H9 (cell line): Measurements from ENCODE around the gene ZNF169. TPM values are rescaled to one million over a fixed set of nuclear protein-coding genes. Genes with fewer than 3 reads are reported as not detected.

Experiments used
- DNase-seq: peaks from one replicate; pipeline ENCODE4 v3.0.0-alpha.2; 2017
- H2AFZ ChIP-seq: one replicate; pipeline ENCODE4 v1.6.1; 2013; ENCODE audit warnings: mild to moderate bottlenecking, low read length, control low read depth, moderate library complexity
- H2AK5ac ChIP-seq: 2 replicates; pipeline ENCODE4 v1.6.1; 2013; ENCODE audit warnings: low read length, control low read depth, mixed read lengths; ENCODE audit not compliant: insufficient read length
- H2BK120ac ChIP-seq: one replicate; pipeline ENCODE4 v1.6.1; 2013; ENCODE audit warnings: low read depth, mild to moderate bottlenecking, low read length, control low read depth, inconsistent platforms; ENCODE audit not compliant: poor library complexity, severe bottlenecking
- H2BK12ac ChIP-seq: 2 replicates; pipeline ENCODE4 v1.6.1; 2013; ENCODE audit warnings: low read length, control low read depth, mixed read lengths, low read depth; ENCODE audit not compliant: insufficient read length
- H2BK15ac ChIP-seq: 2 replicates; pipeline ENCODE4 v1.6.1; 2013; ENCODE audit warnings: low read depth, low read length, control low read depth
- H2BK20ac ChIP-seq: one replicate; pipeline ENCODE4 v1.6.1; 2013; ENCODE audit warnings: low read depth, mild to moderate bottlenecking, low read length, control low read depth, inconsistent platforms; ENCODE audit not compliant: poor library complexity, severe bottlenecking
- H2BK5ac ChIP-seq: 2 replicates; pipeline ENCODE4 v1.6.1; 2013; ENCODE audit warnings: low read length, control low read depth, mixed read lengths; ENCODE audit not compliant: insufficient read length
- H3K14ac ChIP-seq: 2 replicates; pipeline ENCODE4 v1.6.1; 2013; ENCODE audit warnings: low read length, control low read depth; ENCODE audit not compliant: insufficient read depth
- H3K18ac ChIP-seq: 2 replicates; pipeline ENCODE4 v1.6.1; 2013; ENCODE audit warnings: low read depth, mild to moderate bottlenecking, mixed read lengths, low read length, control low read depth; ENCODE audit not compliant: insufficient read length
- H3K23ac ChIP-seq: 2 replicates; pipeline ENCODE4 v1.6.1; 2013; ENCODE audit warnings: low read length, control low read depth, mixed read lengths, low read depth; ENCODE audit not compliant: insufficient read length
- H3K23me2 ChIP-seq: 2 replicates; pipeline ENCODE4 v1.6.1; 2013; ENCODE audit warnings: low read depth, mild to moderate bottlenecking, mixed read lengths, low read length, control low read depth; ENCODE audit not compliant: insufficient read length, poor library complexity, severe bottlenecking
- H3K27ac ChIP-seq: 2 replicates; pipeline ENCODE4 v1.5.1; 2013; ENCODE audit warnings: low read length, control low read depth, mixed read lengths, low read depth; ENCODE audit not compliant: insufficient read length
- H3K27me3 ChIP-seq: 2 replicates; pipeline ENCODE4 v1.6.1; 2013; ENCODE audit warnings: low read length, control low read depth, inconsistent platforms; ENCODE audit not compliant: insufficient read depth
- H3K4ac ChIP-seq: 2 replicates; pipeline ENCODE4 v1.6.1; 2013; ENCODE audit warnings: low read depth, mild to moderate bottlenecking, control low read depth, inconsistent platforms, low read length, moderate library complexity
- H3K4me1 ChIP-seq: 2 replicates; pipeline ENCODE4 v1.6.1; 2013; ENCODE audit warnings: low read length, control low read depth, inconsistent platforms; ENCODE audit not compliant: insufficient read depth
- H3K4me2 ChIP-seq: 2 replicates; pipeline ENCODE4 v1.6.1; 2013; ENCODE audit warnings: low read length, control low read depth, mixed read lengths; ENCODE audit not compliant: insufficient read length, insufficient read depth
- H3K56ac ChIP-seq: 2 replicates; pipeline ENCODE4 v1.6.1; 2013; ENCODE audit warnings: low read depth, mild to moderate bottlenecking, mixed read lengths, low read length, control low read depth; ENCODE audit not compliant: insufficient read length
- H3K79me1 ChIP-seq: 2 replicates; pipeline ENCODE4 v1.6.1; 2013; ENCODE audit warnings: low read depth, mild to moderate bottlenecking, moderate library complexity, low read length, control low read depth, inconsistent platforms; ENCODE audit not compliant: insufficient read depth, poor library complexity, severe bottlenecking
- H3K79me2 ChIP-seq: 2 replicates; pipeline ENCODE4 v1.6.1; 2013; ENCODE audit warnings: low read length, control low read depth, inconsistent platforms; ENCODE audit not compliant: insufficient read depth
- H3K9ac ChIP-seq: 2 replicates; pipeline ENCODE4 v1.6.1; 2013; ENCODE audit warnings: low read length, control low read depth, mixed read lengths; ENCODE audit not compliant: insufficient read length; ENCODE audit errors: extremely low read depth
- H3K9me3 ChIP-seq: one replicate; pipeline ENCODE4 v1.6.1; 2013; ENCODE audit warnings: low read depth, low read length, inconsistent platforms; ENCODE audit not compliant: control insufficient read depth
- H3T11ph ChIP-seq: one replicate; pipeline ENCODE4 v1.6.1; 2013; ENCODE audit warnings: mild to moderate bottlenecking, low read length, control low read depth, inconsistent platforms
- H4K20me1 ChIP-seq: one replicate; pipeline ENCODE4 v1.6.1; 2013; ENCODE audit not compliant: control insufficient read depth, insufficient read length, insufficient read depth
- H4K5ac ChIP-seq: 2 replicates; pipeline ENCODE4 v1.6.1; 2013; ENCODE audit warnings: low read depth, mild to moderate bottlenecking, mixed read lengths, low read length, control low read depth; ENCODE audit not compliant: insufficient read length
- H4K8ac ChIP-seq: replicated peaks from 2 replicates; pipeline ENCODE4 v1.6.1; 2013; ENCODE audit warnings: low read length, control low read depth, mixed read lengths, low read depth; ENCODE audit not compliant: insufficient read length
- H4K91ac ChIP-seq: 2 replicates; pipeline ENCODE4 v1.6.1; 2013; ENCODE audit warnings: low read depth, mild to moderate bottlenecking, moderate library complexity, mixed read lengths, low read length, control low read depth; ENCODE audit not compliant: insufficient read length
- H3K27ac Mint-ChIP-seq, 3 experiments: 2 replicates in 2 of 3; 3 replicates in 1 of 3; pipeline ENCODE4 v1.8.0; 2020 to 2021; ENCODE audit warnings: mixed read lengths in 3 of 3, mild to moderate bottlenecking in 1 of 3, moderate library complexity in 1 of 3
- H3K27me3 Mint-ChIP-seq: 2 replicates; pipeline ENCODE4 v1.8.0; 2021; ENCODE audit warnings: low read depth, mild to moderate bottlenecking, moderate library complexity, mixed read lengths
- H3K36me3 Mint-ChIP-seq, 3 experiments: 2 replicates in 2 of 3; 3 replicates in 1 of 3; pipeline ENCODE4 v1.8.0; 2020 to 2021; ENCODE audit warnings: low read depth in 3 of 3, mixed read lengths in 3 of 3; ENCODE audit not compliant: insufficient read depth in 1 of 3
- H3K4me1 Mint-ChIP-seq, 2 experiments: 2 replicates each; pipeline ENCODE4 v1.8.0; 2020; ENCODE audit warnings: mixed read lengths in 2 of 2
- H3K4me3 Mint-ChIP-seq, 2 experiments: 2 replicates in 1 of 2; 3 replicates in 1 of 2; pipeline ENCODE4 v1.8.0; 2020 to 2021; ENCODE audit warnings: mild to moderate bottlenecking in 2 of 2, mixed read lengths in 2 of 2, moderate library complexity in 1 of 2
- H3K9me3 Mint-ChIP-seq, 2 experiments: 2 replicates in 1 of 2; 3 replicates in 1 of 2; pipeline ENCODE4 v1.8.0; 2020; ENCODE audit warnings: mild to moderate bottlenecking in 2 of 2, mixed read lengths in 2 of 2, moderate library complexity in 1 of 2
- WGBS: extraction: QIAGEN DNeasy Blood & Tissue Kit; methylation state at CpG from one replicate; pipeline ENCODE4 v1.1.7; 2013; ENCODE audit warnings: missing lambda C conversion rate, low lambda C conversion rate, mixed read lengths; ENCODE audit not compliant: insufficient read length; ENCODE audit errors: extremely low coverage; 5-methylcytosine and 5-hydroxymethylcytosine counted together
- total RNA-seq: library from RNA; stranded (reverse); gene quantifications from 2 replicates; pipeline ENCODE4 v1.2.1, GENCODE V29; 2021
- TF ChIP-seq, protein P1 (sequence below): fragments of 200-600 bp; sonication (generic); conservative IDR thresholded peaks from 3 replicates; pipeline ENCODE4 v1.8.0; 2021; ENCODE audit warnings: antibody characterized with exemption, mild to moderate bottlenecking

The ZNF169 gene
- total RNA-seq, 1 experiment from 2014 or later, result 4.8 TPM

DNA sequence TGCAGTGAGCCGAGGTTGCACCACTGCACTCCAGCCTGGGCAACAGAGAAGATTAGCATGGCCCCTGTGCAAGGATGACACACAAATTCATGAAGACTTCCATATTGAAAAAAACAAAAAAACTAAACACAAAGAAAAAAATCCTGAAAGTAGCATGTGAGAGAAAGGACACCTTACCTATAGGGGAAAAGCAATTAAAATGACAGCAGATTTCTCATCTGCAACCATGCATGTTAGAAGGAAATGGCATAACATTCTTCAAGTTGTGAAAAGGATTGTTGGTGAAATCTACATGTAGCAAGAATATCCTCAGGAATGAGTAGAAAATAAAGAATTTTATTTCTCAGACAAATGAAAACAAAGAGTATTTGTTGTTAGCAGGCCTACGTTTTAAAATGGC, 13.4 kb upstream of the ZNF169 start:
- Mint-ChIP-seq H3K27ac (no peak overlapping the region), H3K27me3 (peaks cover 2% of the 10 kb centered on the region; the same call in 1 of the 2 replicates), H3K36me3 (peaks cover 0 to 3% (median 3%) of the 10 kb centered on the region in 3 experiments; a peak in 3 of 7 replicates), H3K4me3 (no peak overlapping the region), H3K9me3 (peaks cover 7 to 16% of the 10 kb centered on the region in 2 experiments), H3K4me1 (peaks cover 5 to 6% of the 10 kb centered on the region in 2 experiments)
- Histone ChIP-seq H3K27me3 (no peaks in the 10 kb centered on the region), H3K27ac (no peak overlapping the region), H4K91ac (no peak overlapping the region), H2BK20ac (no peak overlapping the region), H4K8ac (no peak overlapping the region), H2AK5ac (no peak overlapping the region), H2AFZ (no peak overlapping the region), H3K4me2 (no peak overlapping the region), H3K23me2 (no peaks in the 10 kb centered on the region), H2BK15ac (no peak overlapping the region), H4K5ac (no peak overlapping the region), H3K9me3 (no peaks in the 10 kb centered on the region), H3K9ac (no peak overlapping the region), H3K23ac (no peak overlapping the region), H2BK12ac (no peak overlapping the region), H3K56ac (no peak overlapping the region), H3K14ac (no peak overlapping the region), H3K79me1 (no peaks in the 10 kb centered on the region), H3T11ph (no peak overlapping the region), H2BK120ac (no peak overlapping the region), H2BK5ac (no peak overlapping the region), H3K79me2 (no peaks in the 10 kb centered on the region), H3K18ac (no peak overlapping the region), H3K4me1 (no peaks in the 10 kb centered on the region), H4K20me1 (no peaks in the 10 kb centered on the region), H3K4ac (no peak overlapping the region)
- TF ChIP-seq, protein P1, sequence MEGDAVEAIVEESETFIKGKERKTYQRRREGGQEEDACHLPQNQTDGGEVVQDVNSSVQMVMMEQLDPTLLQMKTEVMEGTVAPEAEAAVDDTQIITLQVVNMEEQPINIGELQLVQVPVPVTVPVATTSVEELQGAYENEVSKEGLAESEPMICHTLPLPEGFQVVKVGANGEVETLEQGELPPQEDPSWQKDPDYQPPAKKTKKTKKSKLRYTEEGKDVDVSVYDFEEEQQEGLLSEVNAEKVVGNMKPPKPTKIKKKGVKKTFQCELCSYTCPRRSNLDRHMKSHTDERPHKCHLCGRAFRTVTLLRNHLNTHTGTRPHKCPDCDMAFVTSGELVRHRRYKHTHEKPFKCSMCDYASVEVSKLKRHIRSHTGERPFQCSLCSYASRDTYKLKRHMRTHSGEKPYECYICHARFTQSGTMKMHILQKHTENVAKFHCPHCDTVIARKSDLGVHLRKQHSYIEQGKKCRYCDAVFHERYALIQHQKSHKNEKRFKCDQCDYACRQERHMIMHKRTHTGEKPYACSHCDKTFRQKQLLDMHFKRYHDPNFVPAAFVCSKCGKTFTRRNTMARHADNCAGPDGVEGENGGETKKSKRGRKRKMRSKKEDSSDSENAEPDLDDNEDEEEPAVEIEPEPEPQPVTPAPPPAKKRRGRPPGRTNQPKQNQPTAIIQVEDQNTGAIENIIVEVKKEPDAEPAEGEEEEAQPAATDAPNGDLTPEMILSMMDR, result no peak
- DNase-seq, result no peak
- no CpG with 5 or more reads among the region's 2 CpGs for WGBS
